Esophagus muscularis mucosa (tissue), 4 donors: ENCODE measurements around the gene RAB11FIP2. TPM values are rescaled to one million over a fixed set of nuclear protein-coding genes. Genes with fewer than 3 reads are reported as not detected.

Source experiments
- DNase-seq: peaks from one replicate; pipeline ENCODE4 v3.0.0-alpha.2; 2017; ENCODE audit errors: extremely low spot score
- H3K27ac ChIP-seq, 4 donors: fragments of 200-600 bp; sonication (generic); replicated peaks in 1 of 4; 1 replicate in 3 of 4; 2 replicates in 1 of 4; pipeline ENCODE4 v1.5.1; 2016 to 2019; ENCODE audit warnings: mild to moderate bottlenecking in 1 of 4
- H3K27me3 ChIP-seq, 4 donors: fragments of 200-600 bp; sonication (generic); one replicate each; pipeline versions ENCODE4 v1.5.1 to v1.6.0; 2016 to 2019
- H3K36me3 ChIP-seq, 4 donors: fragments of 200-600 bp; sonication (generic); one replicate each; pipeline ENCODE4 v1.5.1; 2016 to 2019
- H3K4me1 ChIP-seq, 4 donors: fragments of 200-600 bp; sonication (generic); one replicate each; pipeline ENCODE4 v1.5.1; 2016 to 2019
- H3K4me3 ChIP-seq, 4 donors: fragments of 200-600 bp; sonication (generic); 1 replicate in 2 of 4; 2 replicates in 2 of 4; pipeline ENCODE4 v1.5.1; 2016 to 2019; ENCODE audit warnings: mild to moderate bottlenecking in 4 of 4, moderate library complexity in 1 of 4
- H3K9me3 ChIP-seq, 4 donors: fragments of 200-600 bp; sonication (generic); 1 replicate in 3 of 4; 2 replicates in 1 of 4; pipeline ENCODE4 v1.5.1; 2016 to 2019
- EP300 ChIP-seq: sonication (generic); formaldehyde crosslinking; IDR thresholded peaks from one replicate; pipeline ENCODE4 v1.6.1; 2017; ENCODE audit warnings: antibody characterized with exemption
- POLR2A ChIP-seq: fragments of 450-650 bp; IDR thresholded peaks from one replicate; pipeline ENCODE4 v1.6.1; 2017; ENCODE audit warnings: antibody characterized with exemption, moderate library complexity, mild to moderate bottlenecking, low read depth
- POLR2AphosphoS5 ChIP-seq, 2 donors: sonication (generic); formaldehyde crosslinking; IDR thresholded peaks; one replicate each; pipeline ENCODE4 v1.6.1; 2017; ENCODE audit warnings: antibody characterized with exemption in 2 of 2
- WGBS: methylation state at CpG from one replicate; pipeline ENCODE4 v1.1.5; 2018; 5-methylcytosine and 5-hydroxymethylcytosine counted together
- intact Hi-C: fragments of 100-400 bp; cut with DNase I; formaldehyde crosslinking; loops from one replicate; pipeline ENCODE4 v1.15.1; 2023
- total RNA-seq, 4 donors: library from RNA; depleted of rRNA; stranded (reverse); fragments of >200 nt; gene quantifications; one replicate each; pipeline versions ENCODE4 v1.1.0 to v1.2.1, GENCODE V29; 2016
- TF ChIP-seq, protein P1 (sequence below), 3 experiments: fragments of 200-600 bp in 2 of 3; fragments of 450-650 bp in 1 of 3; sonication (generic) in 2 of 3; IDR thresholded peaks; one replicate each; pipeline ENCODE4 v1.5.1; 2017 to 2019; ENCODE audit warnings: antibody characterized with exemption in 3 of 3, mild to moderate bottlenecking in 2 of 3, moderate library complexity in 1 of 3

The RAB11FIP2 gene
- total RNA-seq, 4 donors from 2014 or later = 34.8 to 46.5 (median 38.8) TPM

DNA sequence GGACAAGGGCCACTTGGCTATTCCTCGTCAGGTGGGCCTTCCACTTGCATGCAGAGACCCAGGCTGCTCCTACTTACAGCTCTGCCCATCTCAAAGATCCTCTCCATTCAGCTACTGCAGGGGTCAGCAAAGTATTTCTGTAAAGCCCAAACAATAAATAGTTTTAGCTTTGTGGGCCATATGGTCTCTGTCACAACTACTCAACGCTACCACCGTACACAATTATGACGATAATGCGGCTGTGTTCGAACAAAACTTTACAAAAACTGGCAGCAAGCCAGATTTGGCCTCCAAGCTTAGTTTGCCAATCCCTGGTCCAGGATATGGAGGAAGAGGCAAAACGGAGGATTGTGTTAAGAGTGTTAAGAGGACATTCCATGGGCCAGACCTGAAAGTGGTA lies 12.8 kb downstream of the RAB11FIP2 start:
- Histone ChIP-seq H3K27me3 (no peaks in the 10 kb centered on the region), H3K4me3 (no peak overlapping the region), H3K36me3 (peaks cover 0 to 27% (median 13%) of the 10 kb centered on the region in 4 donors), H3K9me3 (no peaks in the 10 kb centered on the region), H3K27ac (no peak overlapping the region), H3K4me1 (peaks cover 15 to 20% (median 19%) of the 10 kb centered on the region in 4 donors)
- WGBS = 48% methylated on average over 7 of the region's 7 CpGs
- TF ChIP-seq POLR2AphosphoS5 (IDR thresholded peaks at IDR 0.05) (no peak), EP300 (no peak)
- TF ChIP-seq, protein P1, sequence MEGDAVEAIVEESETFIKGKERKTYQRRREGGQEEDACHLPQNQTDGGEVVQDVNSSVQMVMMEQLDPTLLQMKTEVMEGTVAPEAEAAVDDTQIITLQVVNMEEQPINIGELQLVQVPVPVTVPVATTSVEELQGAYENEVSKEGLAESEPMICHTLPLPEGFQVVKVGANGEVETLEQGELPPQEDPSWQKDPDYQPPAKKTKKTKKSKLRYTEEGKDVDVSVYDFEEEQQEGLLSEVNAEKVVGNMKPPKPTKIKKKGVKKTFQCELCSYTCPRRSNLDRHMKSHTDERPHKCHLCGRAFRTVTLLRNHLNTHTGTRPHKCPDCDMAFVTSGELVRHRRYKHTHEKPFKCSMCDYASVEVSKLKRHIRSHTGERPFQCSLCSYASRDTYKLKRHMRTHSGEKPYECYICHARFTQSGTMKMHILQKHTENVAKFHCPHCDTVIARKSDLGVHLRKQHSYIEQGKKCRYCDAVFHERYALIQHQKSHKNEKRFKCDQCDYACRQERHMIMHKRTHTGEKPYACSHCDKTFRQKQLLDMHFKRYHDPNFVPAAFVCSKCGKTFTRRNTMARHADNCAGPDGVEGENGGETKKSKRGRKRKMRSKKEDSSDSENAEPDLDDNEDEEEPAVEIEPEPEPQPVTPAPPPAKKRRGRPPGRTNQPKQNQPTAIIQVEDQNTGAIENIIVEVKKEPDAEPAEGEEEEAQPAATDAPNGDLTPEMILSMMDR (IDR thresholded peaks at IDR 0.05) = no peak
- intact Hi-C loops = no loop called here
- no peak for DNase-seq

DNA sequence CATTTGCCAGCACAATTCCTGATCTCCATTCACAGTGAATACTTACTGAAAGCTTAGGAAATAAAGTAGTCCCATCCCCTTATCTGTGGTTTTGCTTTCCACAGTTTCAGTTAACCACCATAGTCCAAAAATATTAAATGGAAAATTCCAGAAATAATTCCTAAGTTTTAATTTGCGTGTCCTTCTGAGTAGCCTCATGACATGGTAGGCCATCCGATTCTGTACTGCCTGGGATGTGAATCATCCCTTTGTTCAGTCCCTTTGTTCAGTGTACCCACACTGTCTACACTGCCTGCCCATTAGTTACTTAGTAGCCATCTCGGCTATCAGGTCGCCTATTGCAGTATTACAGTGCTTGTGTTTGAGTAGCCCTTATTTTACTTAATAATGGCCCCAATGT lies 14.2 kb downstream of the RAB11FIP2 start:
- H3K27me3 ChIP-seq = no peaks in the 10 kb centered on the region
- H3K4me3 ChIP-seq = no peak overlapping the region
- peaks cover 0 to 25% (median 13%) of the 10 kb centered on the region in 4 donors for H3K36me3 ChIP-seq
- no peaks in the 10 kb centered on the region for H3K9me3 ChIP-seq
- 97% methylated on average over 4 of the region's 4 CpGs for WGBS
- H3K4me1 ChIP-seq = peaks cover 15 to 20% (median 19%) of the 10 kb centered on the region in 4 donors
- no peak for TF ChIP-seq POLR2A
- TF ChIP-seq EP300 = no peak
- TF ChIP-seq POLR2AphosphoS5 (IDR thresholded peaks at IDR 0.05) = no peak
- TF ChIP-seq, protein P1 (IDR thresholded peaks at IDR 0.05) = no peak
- no peak overlapping the region for H3K27ac ChIP-seq
- no peak for DNase-seq
- intact Hi-C loops = no loop called here

DNA sequence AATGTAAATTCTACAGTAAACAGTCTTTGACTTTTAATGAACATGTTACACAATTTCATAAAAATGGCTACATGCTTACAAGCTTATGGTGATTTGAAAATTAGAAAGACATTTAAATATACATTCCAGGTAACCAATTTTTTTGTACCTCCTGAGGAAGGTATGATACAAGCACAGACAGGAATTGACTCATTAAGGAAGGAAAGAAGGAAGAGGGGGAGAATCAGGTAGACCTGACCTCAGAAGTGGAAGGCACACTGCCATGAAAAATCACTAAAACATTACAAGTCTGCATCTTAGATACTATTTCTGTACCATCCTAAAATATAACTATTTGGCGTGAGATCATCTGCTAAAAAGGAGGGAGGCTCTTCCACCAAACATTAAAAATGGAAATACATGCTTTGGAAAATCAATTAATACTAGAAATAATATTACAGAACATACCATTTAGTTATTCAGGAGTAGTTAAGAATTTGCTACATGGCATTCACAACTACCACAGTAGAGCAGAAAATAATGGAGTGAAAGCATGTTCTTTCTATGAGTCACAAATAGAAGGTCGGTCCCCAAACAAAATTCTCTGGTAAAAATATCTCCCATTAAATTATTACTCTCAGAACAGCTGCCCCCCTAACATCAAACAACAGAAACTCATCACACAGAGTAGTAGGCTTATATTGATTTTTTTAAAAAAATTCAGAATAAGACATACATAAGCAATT lies 15.2 kb downstream of the RAB11FIP2 start:
- H3K9me3 ChIP-seq = no peaks in the 10 kb centered on the region
- 51% methylated on average over 2 of the region's 2 CpGs for WGBS
- peaks cover 0 to 25% (median 13%) of the 10 kb centered on the region in 4 donors for H3K36me3 ChIP-seq
- H3K27ac ChIP-seq = no peak overlapping the region
- TF ChIP-seq EP300 (no peak), POLR2AphosphoS5 (IDR thresholded peaks at IDR 0.05) (no peak), POLR2A (no peak)
- TF ChIP-seq, protein P1 (IDR thresholded peaks at IDR 0.05) = no peak
- no peak overlapping the region for H3K4me3 ChIP-seq
- H3K27me3 ChIP-seq = no peaks in the 10 kb centered on the region
- intact Hi-C loops = no loop called here
- DNase-seq = no peak
- H3K4me1 ChIP-seq = peaks cover 11 to 20% (median 16%) of the 10 kb centered on the region in 4 donors

- H3K27me3 ChIP-seq = no peaks in the 10 kb centered on the region
- intact Hi-C loops = no loop called here
- peaks cover 0 to 12% (median 8%) of the 10 kb centered on the region in 4 donors for H3K36me3 ChIP-seq
Measured at GRCh38 chr10:118028619-118029018, 18.1 kb downstream of the RAB11FIP2 start.

More at GRCh38 chr10:118028619-118029018, 18.1 kb downstream of the RAB11FIP2 start:
- H3K9me3 ChIP-seq = no peaks in the 10 kb centered on the region
- H3K4me3 ChIP-seq = no peak overlapping the region
- peaks cover 0 to 9% (median 8%) of the 10 kb centered on the region in 4 donors for H3K4me1 ChIP-seq
- DNase-seq = no peak
- H3K27ac ChIP-seq = no peak overlapping the region
- TF ChIP-seq POLR2AphosphoS5 (IDR thresholded peaks at IDR 0.05) (no peak), POLR2A (no peak), EP300 (no peak)
- TF ChIP-seq, protein P1 (IDR thresholded peaks at IDR 0.05) = no peak
